ENCODE results near the gene ORMDL1. TPM values are rescaled to one million over a fixed set of nuclear protein-coding genes. Genes with fewer than 3 reads are reported as not detected.

The ORMDL1 gene
- total and polyA plus RNA-seq, 4 donors = 22.1 to 64.9 (median 34.2) TPM

DNA sequence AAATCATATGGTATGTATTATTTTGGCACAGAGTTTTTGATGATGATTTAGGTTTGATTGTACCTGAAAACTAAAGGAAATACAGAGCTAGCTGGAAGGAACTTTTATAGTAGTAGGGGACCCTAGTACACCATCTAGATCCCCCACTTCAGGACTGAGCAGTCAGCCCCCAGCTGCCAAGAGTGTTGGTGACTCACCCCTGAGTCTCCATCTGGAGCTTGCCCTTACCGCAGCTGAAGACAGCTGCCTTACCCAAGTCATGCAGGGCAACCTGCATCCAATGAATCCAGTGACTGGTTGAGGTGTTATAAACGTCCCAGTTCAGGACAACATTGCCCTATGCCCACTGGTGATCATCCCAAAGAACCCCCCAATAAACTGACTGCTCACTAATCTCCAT is 15.4 kb upstream of the ORMDL1 start:
- no peak overlapping the region for H3K4me3 ChIP-seq (ENCODE audit: low read depth in 1 of 3, low read length in 3 of 3)
- H3K27me3 ChIP-seq (ENCODE audit: control insufficient read depth in 4 of 4, insufficient read depth in 4 of 4, low read length in 3 of 4) = no peaks in the 10 kb centered on the region
- H3K36me3 ChIP-seq (ENCODE audit: control insufficient read depth in 4 of 4, insufficient read depth in 3 of 4, low read depth in 1 of 4, low read length in 3 of 4) = peaks cover 0 to 19% (median 5%) of the 10 kb centered on the region in 4 donors
- TF ChIP-seq HNF4G (IDR thresholded peaks at IDR 0.05) (no peak), JUND (IDR thresholded peaks at IDR 0.05) (no peak), FOXA1 (IDR thresholded peaks at IDR 0.05) (no peak), YY1 (IDR thresholded peaks at IDR 0.05) (no peak), RXRA (IDR thresholded peaks at IDR 0.05) (no peak), HNF4A (conservative IDR thresholded peaks at IDR 0.05) (no peak)
- TF ChIP-seq, protein P1, sequence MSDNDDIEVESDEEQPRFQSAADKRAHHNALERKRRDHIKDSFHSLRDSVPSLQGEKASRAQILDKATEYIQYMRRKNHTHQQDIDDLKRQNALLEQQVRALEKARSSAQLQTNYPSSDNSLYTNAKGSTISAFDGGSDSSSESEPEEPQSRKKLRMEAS (IDR thresholded peaks at IDR 0.05) = no peak
- H3K9me3 ChIP-seq (ENCODE audit: control insufficient read depth in 4 of 4, low read length in 3 of 4) = no peaks in the 10 kb centered on the region
- no peak for DNase-seq (ENCODE audit: low spot score)
- H3K9ac ChIP-seq (ENCODE audit: low read depth in 1 of 2, low read length in 2 of 2) = no peak overlapping the region
- H3K27ac ChIP-seq (ENCODE audit: low read depth in 1 of 2, low read length in 2 of 2) = no peak overlapping the region
- no peaks in the 10 kb centered on the region for H3K4me1 ChIP-seq (ENCODE audit: control insufficient read depth in 4 of 4, insufficient read depth in 4 of 4, low read length in 3 of 4)
- WGBS = 88% methylated on average over 2 of the region's 2 CpGs

DNA sequence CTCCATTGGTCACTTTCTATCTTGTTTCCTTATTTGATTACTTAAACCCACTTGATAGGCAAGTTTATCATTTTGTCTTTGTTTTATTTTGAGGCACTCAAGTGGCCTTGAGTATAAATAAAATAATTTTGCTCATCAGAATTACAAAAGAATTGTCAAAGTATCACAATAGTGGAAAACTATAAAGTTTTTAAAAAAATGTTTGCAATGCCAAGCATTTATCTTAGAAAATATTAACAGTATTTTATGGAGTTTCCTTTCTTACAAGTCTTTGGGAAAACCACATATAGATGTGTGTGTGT is 14.8 kb upstream of the ORMDL1 start:
- Histone ChIP-seq H3K27ac (ENCODE audit: low read depth in 1 of 2, low read length in 2 of 2) (no peak overlapping the region), H3K27me3 (ENCODE audit: control insufficient read depth in 4 of 4, insufficient read depth in 4 of 4, low read length in 3 of 4) (no peaks in the 10 kb centered on the region), H3K4me1 (ENCODE audit: control insufficient read depth in 4 of 4, insufficient read depth in 4 of 4, low read length in 3 of 4) (no peaks in the 10 kb centered on the region), H3K9me3 (ENCODE audit: control insufficient read depth in 4 of 4, low read length in 3 of 4) (no peaks in the 10 kb centered on the region), H3K36me3 (ENCODE audit: control insufficient read depth in 4 of 4, insufficient read depth in 3 of 4, low read depth in 1 of 4, low read length in 3 of 4) (peaks cover 0 to 19% (median 7%) of the 10 kb centered on the region in 4 donors), H3K9ac (ENCODE audit: low read depth in 1 of 2, low read length in 2 of 2) (no peak overlapping the region), H3K4me3 (ENCODE audit: low read depth in 1 of 3, low read length in 3 of 3) (no peak overlapping the region)
- TF ChIP-seq YY1 (IDR thresholded peaks at IDR 0.05) = no peak
- no peak for TF ChIP-seq RAD21 (IDR thresholded peaks at IDR 0.05)
- no peak for TF ChIP-seq FOXA1 (IDR thresholded peaks at IDR 0.05)
- no peak for TF ChIP-seq EGR1 (IDR thresholded peaks at IDR 0.05; ENCODE audit: low read depth in 2 of 2)
- TF ChIP-seq, protein P1 (IDR thresholded peaks at IDR 0.05) = no peak
- no peak for TF ChIP-seq CTCF (IDR thresholded peaks at IDR 0.05; ENCODE audit: low read depth, low read length, missing input control)
- no peak for TF ChIP-seq ZBTB33 (IDR thresholded peaks at IDR 0.05)
- TF ChIP-seq GABPA (IDR thresholded peaks at IDR 0.05 in 1 of 2, conservative IDR thresholded peaks at IDR 0.05 in 1 of 2) = no peak
- no peak for TF ChIP-seq FOXA2 (IDR thresholded peaks at IDR 0.05)
- no peak for TF ChIP-seq JUND (IDR thresholded peaks at IDR 0.05)
- TF ChIP-seq NR2F2 (IDR thresholded peaks at IDR 0.05) = no peak
- TF ChIP-seq HNF4G (IDR thresholded peaks at IDR 0.05) = no peak
- TF ChIP-seq HNF4A (conservative IDR thresholded peaks at IDR 0.05) = no peak
- TF ChIP-seq TAF1 (conservative IDR thresholded peaks at IDR 0.05) = no peak
- TF ChIP-seq, protein P2, sequence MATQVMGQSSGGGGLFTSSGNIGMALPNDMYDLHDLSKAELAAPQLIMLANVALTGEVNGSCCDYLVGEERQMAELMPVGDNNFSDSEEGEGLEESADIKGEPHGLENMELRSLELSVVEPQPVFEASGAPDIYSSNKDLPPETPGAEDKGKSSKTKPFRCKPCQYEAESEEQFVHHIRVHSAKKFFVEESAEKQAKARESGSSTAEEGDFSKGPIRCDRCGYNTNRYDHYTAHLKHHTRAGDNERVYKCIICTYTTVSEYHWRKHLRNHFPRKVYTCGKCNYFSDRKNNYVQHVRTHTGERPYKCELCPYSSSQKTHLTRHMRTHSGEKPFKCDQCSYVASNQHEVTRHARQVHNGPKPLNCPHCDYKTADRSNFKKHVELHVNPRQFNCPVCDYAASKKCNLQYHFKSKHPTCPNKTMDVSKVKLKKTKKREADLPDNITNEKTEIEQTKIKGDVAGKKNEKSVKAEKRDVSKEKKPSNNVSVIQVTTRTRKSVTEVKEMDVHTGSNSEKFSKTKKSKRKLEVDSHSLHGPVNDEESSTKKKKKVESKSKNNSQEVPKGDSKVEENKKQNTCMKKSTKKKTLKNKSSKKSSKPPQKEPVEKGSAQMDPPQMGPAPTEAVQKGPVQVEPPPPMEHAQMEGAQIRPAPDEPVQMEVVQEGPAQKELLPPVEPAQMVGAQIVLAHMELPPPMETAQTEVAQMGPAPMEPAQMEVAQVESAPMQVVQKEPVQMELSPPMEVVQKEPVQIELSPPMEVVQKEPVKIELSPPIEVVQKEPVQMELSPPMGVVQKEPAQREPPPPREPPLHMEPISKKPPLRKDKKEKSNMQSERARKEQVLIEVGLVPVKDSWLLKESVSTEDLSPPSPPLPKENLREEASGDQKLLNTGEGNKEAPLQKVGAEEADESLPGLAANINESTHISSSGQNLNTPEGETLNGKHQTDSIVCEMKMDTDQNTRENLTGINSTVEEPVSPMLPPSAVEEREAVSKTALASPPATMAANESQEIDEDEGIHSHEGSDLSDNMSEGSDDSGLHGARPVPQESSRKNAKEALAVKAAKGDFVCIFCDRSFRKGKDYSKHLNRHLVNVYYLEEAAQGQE (IDR thresholded peaks at IDR 0.05) = no peak
- no peak for TF ChIP-seq ATF3 (IDR thresholded peaks at IDR 0.05)
- no peak for DNase-seq (ENCODE audit: low spot score)
